ENCODE measurements around the gene ARRDC3. TPM values are rescaled to one million over a fixed set of nuclear protein-coding genes. Genes with fewer than 3 reads are reported as not detected.

ARRDC3 gene
- total and polyA plus RNA-seq, 9 of the 15 experiments (the other 6 are each of a cell fraction or from before 2014, with no cell fraction given) = 15.3 to 58.1 (median 39.4) TPM

DNA sequence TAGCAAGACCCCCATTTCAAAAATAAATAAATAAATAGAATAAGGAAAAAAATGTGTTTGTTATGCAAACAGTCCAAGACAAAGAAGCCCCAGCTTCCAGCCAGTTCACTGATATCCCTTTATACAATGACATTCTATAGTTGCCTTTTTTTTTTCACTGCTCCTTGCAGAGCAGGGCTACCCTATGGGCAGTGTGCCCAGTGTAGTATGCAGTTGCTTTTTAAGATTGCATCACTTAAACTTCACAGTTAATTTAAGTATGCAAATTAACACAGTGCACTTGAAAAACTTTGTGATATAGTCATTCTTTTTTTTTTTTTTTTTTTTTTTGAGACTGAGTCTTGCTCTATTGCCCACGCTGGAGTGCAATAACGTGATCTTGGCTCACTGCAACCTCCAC, 40.8 kb upstream of the ARRDC3 start:
- intact Hi-C loops (cut with micrococcal nuclease) (no loop called here), in situ Hi-C loops (cut with MboI) (no loop called here)
- no peak for ATAC-seq
- POLR2A ChIA-PET = no interaction called here
- Histone ChIP-seq H3K9me3 (replicated peaks; ENCODE audit: control insufficient read depth, insufficient read depth, low read depth, low read length) (no peaks in the 10 kb centered on the region), H3K27me3 (ENCODE audit: control insufficient read depth in 2 of 2, insufficient read depth in 2 of 2, low read length in 2 of 2) (no peaks in the 10 kb centered on the region), H3K79me2 (ENCODE audit: control insufficient read depth, insufficient read depth, low read length) (no peaks in the 10 kb centered on the region), H2AFZ (ENCODE audit: low read depth, low read length) (no peak overlapping the region), H4K20me1 (replicated peaks; ENCODE audit: control insufficient read depth, insufficient read depth, low read length) (no peaks in the 10 kb centered on the region), H3K4me2 (ENCODE audit: insufficient read depth, low read length) (no peak overlapping the region), H3K4me1 (replicated peaks in 1 of 2; ENCODE audit: control insufficient read depth in 2 of 2, insufficient read depth in 2 of 2, low read length in 2 of 2) (no peaks in the 10 kb centered on the region), H3K36me3 (ENCODE audit: control insufficient read depth, insufficient read depth, low read length) (no peaks in the 10 kb centered on the region), H3K27ac (ENCODE audit: extremely low read depth, low read depth, low read length) (no peak overlapping the region), H3K9me1 (ENCODE audit: control insufficient read depth, insufficient read depth, low read length) (no peaks in the 10 kb centered on the region), H3K9ac (ENCODE audit: insufficient read depth in 1 of 2, low read depth in 2 of 2, low read length in 2 of 2) (no peak overlapping the region), H3K4me3 (no peak overlapping the region)
- no peak for DNase-seq (ENCODE audit: extremely low read depth in 1 of 4, low spot score in 3 of 4)
- BruUV-seq (replicated peaks) = no TSS peak
- CTCF ChIA-PET (ENCODE audit: low intra/inter-chr PET ratio) = no interaction called here
- WGBS (ENCODE audit: insufficient coverage, low coverage, missing lambda C conversion rate) = 0% methylated on average over 1 of the region's 2 CpGs
- TF ChIP-seq ATF3 (IDR thresholded peaks at IDR 0.05) (no peak), ATF3 (CRISPR knock-in tag; conservative IDR thresholded peaks at IDR 0.05) (no peak), SLC30A9 (CRISPR knock-in tag; IDR thresholded peaks at IDR 0.05) (no peak), ZNF778 (CRISPR knock-in tag; IDR thresholded peaks at IDR 0.05) (no peak), PHF20 (IDR thresholded peaks at IDR 0.05; ENCODE audit: partially characterized antibody) (no peak)
- FAIRE-seq = no peak

DNA sequence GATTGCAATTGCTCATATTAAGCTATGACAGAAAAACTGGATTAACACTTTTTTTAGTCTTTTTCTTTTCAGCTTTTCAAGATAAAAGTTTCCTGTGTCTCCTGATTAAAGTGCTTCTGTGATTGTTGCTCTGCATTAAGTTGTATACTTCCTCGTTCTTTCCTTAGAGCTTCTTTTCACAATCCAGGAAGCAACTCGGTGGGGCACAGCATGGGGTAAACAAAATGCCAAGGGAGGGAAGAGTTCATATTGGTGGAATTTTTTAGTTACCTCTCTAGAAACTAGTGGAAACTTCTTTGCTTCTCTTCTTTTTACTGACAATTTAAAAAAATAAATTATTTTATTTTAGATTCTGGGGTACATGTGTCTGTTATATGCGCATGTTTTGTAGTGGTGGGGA, 37.8 kb upstream of the ARRDC3 start:
- no peak overlapping the region for H3K9ac ChIP-seq (ENCODE audit: insufficient read depth in 1 of 2, low read depth in 2 of 2, low read length in 2 of 2)
- ChIA-PET CTCF (ENCODE audit: low intra/inter-chr PET ratio) (interaction anchor here (0.6 to 3.7 kb wide), 4 partner anchors 36 to 1497 kb away, joined by 3 to 23 read pairs (median 11); no protein-coding TSS in a partner anchor), POLR2A (interaction anchor here (2.2 kb wide), 1 partner anchor 40 kb away, joined by 7 read pairs; no protein-coding TSS in a partner anchor)
- ATAC-seq = no peak
- DNase-seq (ENCODE audit: extremely low read depth in 1 of 4, low spot score in 3 of 4) = no peak
- no peaks in the 10 kb centered on the region for H3K4me1 ChIP-seq (replicated peaks in 1 of 2; ENCODE audit: control insufficient read depth in 2 of 2, insufficient read depth in 2 of 2, low read length in 2 of 2)
- BruUV-seq (replicated peaks) = no TSS peak
- no peaks in the 10 kb centered on the region for H3K27me3 ChIP-seq (ENCODE audit: control insufficient read depth in 2 of 2, insufficient read depth in 2 of 2, low read length in 2 of 2)
- intact Hi-C loops (cut with micrococcal nuclease) (no loop called here), in situ Hi-C loops (cut with MboI) (no loop called here)
- no peaks in the 10 kb centered on the region for H4K20me1 ChIP-seq (replicated peaks; ENCODE audit: control insufficient read depth, insufficient read depth, low read length)
- no peaks in the 10 kb centered on the region for H3K9me1 ChIP-seq (ENCODE audit: control insufficient read depth, insufficient read depth, low read length)
- FAIRE-seq = no peak
- WGBS (ENCODE audit: insufficient coverage, low coverage, missing lambda C conversion rate) = 44% methylated on average over 3 of the region's 3 CpGs
- H3K27ac ChIP-seq (ENCODE audit: extremely low read depth, low read depth, low read length) = no peak overlapping the region
- no peak overlapping the region for H3K4me3 ChIP-seq
- no peak overlapping the region for H3K4me2 ChIP-seq (ENCODE audit: insufficient read depth, low read length)
- no peaks in the 10 kb centered on the region for H3K79me2 ChIP-seq (ENCODE audit: control insufficient read depth, insufficient read depth, low read length)
- H2AFZ ChIP-seq (ENCODE audit: low read depth, low read length) = no peak overlapping the region
- H3K9me3 ChIP-seq (replicated peaks; ENCODE audit: control insufficient read depth, insufficient read depth, low read depth, low read length) = no peaks in the 10 kb centered on the region
- no peaks in the 10 kb centered on the region for H3K36me3 ChIP-seq (ENCODE audit: control insufficient read depth, insufficient read depth, low read length)
- TF ChIP-seq SIN3B (IDR thresholded peaks at IDR 0.05; ENCODE audit: low read depth) (no peak), ZNF655 (CRISPR knock-in tag; IDR thresholded peaks at IDR 0.05) (no peak), TAF15 (IDR thresholded peaks at IDR 0.05; ENCODE audit: low read depth, low read length) (no peak), ATF2 (CRISPR knock-in tag; IDR thresholded peaks at IDR 0.05) (no peak)
